TTC549 (cell line): ENCODE measurements around the gene SYT15B.
"Not testable (repeated sequence)": the region's sequence is repeated elsewhere in the genome, so short reads cannot be mapped to it uniquely, and the experiment has no call there.

Experiments
- FAIRE-seq: peaks from 2 replicates; lab custom pipeline; 2012; peaks lifted over from hg19 to GRCh38; lab: Jason Lieb, UNC

Gene SYT15B

GRCh38 chr10:47725740-47726139, 37.7 kb downstream of the SYT15B start:
- FAIRE-seq: not testable (repeated sequence)

DNA sequence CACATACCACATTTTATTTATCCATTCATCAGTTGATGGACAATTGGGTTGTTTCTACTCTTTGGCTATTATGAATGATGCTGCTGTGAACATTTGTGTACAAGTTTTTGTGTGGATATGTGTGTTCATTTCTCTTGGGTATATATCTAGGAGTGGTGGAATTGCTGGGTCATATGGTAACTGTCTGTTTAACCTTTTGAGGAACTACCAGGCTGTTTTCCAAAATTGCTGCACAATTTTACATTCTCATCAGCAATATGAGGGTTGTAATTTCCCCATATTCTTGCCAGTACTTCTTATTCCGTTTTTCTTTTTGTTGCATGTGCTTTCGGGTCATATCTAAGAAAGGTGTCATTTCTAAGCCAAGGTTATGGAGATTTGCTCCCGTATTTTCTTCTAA, 38.3 kb downstream of the SYT15B start:
- FAIRE-seq: not testable (repeated sequence)

DNA sequence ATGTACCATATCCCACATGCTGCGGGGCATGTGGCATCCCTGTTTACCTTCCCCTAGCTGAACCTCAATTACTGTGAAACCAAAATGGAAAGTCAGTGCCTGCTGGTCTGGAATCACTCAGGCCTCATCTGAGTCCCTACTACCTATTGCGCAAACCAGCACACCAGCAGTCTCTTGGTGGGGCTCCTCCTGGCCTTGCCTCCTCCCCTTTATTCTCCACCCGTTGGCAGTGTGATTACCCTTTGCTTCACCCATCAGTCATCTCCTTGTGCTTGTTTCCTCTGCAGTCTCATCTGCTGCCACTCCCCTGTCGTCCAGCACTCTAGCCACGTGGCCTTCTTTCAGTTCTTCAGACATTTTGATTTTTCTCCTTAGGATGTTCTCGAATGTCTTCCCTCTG, 39.3 kb downstream of the SYT15B start:
- FAIRE-seq: not testable (repeated sequence)

DNA sequence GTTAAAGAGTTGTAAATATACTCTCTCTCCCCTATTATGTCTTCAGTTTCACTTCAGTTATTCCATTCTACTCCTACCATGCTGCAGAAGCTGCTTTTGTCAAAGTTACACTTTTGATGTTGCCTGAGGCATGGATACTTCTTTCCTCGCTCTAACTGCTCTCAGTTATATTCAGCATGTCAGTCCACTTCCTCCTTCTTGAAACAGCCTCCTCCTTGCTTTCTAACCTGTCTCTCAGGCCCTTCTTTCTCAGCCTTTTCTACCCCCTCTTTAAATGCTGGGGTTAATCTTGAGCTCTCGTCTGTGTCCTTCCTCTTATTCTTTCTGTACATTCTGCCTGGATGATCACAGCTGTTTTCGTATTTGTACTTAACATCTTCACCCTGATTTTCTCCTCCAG, 40.0 kb downstream of the SYT15B start:
- not testable (repeated sequence) for FAIRE-seq

DNA sequence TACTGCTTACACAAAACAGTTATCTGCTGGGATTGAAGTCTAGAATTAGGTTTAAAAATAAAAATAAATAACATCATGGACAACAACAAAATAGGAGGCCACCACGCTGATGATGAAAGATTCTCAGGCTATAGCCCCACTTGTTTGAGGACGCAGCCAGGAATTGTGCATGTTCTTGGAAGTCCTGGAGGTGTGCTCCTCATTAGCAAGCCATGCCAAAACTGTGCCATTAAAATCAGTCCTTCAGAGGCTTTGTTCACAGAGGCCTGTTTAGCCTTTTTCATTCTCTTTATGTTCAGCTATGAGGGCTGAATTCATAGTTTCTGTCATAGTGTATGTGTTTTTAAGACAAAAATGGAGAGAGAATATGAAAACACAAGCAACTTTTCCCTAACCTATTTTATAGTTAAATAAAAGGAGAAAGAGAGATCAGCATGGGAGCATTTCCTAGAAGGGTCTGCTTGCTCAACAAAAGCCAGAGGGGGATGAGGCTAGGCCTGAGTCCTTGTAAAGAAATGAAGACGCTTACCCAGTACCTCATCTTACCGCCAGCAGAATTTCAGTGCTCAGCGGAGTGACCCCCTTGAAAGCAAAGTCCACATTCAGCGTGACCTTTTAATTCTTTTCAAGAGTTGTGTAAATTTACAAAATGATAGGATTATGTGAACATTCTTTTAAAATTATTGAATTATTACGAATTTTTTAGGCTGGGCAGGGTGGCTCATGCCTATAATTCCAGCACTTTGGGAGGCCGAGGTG, 46.2 kb downstream of the SYT15B start:
- not testable (repeated sequence) for FAIRE-seq
